Activated T-cell treated with anti-CD3 and anti-CD28 coated beads for 4 hours (primary cell): ENCODE results near the gene MLLT3.

Source experiments
- DNase-seq: peaks from one replicate; pipeline ENCODE4 v3.0.0-alpha.2; 2020

The MLLT3 gene

DNA sequence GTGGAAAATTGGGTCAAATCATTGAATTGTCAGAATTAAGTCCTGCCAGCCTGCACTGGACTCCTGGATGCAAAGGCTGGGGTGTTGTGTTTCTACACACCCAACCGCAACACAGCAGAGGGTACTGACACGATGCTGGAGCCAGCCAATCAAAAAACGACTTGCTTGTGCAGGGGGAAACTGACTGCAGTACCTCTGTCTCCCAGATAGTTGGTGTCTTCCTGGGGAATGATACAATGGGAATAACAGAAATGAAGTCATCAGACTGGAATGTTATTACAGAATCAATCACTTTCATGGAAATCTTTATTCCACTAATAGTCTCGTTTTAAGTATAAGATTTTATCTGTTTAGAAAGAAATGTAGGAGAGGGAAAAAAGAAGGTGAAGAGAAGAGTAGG lies 330.3 kb downstream of the MLLT3 start:
- no peak for DNase-seq
